H9 (cell line): ENCODE measurements around the gene USP7. TPM values are rescaled to one million over a fixed set of nuclear protein-coding genes. Genes with fewer than 3 reads are reported as not detected.

Experiments used
- DNase-seq: peaks from one replicate; pipeline ENCODE4 v3.0.0-alpha.2; 2017
- H2AFZ ChIP-seq: one replicate; pipeline ENCODE4 v1.6.1; 2013; ENCODE audit warnings: mild to moderate bottlenecking, low read length, control low read depth, moderate library complexity
- H2AK5ac ChIP-seq: 2 replicates; pipeline ENCODE4 v1.6.1; 2013; ENCODE audit warnings: low read length, control low read depth, mixed read lengths; ENCODE audit not compliant: insufficient read length
- H2BK120ac ChIP-seq: one replicate; pipeline ENCODE4 v1.6.1; 2013; ENCODE audit warnings: low read depth, mild to moderate bottlenecking, low read length, control low read depth, inconsistent platforms; ENCODE audit not compliant: poor library complexity, severe bottlenecking
- H2BK12ac ChIP-seq: 2 replicates; pipeline ENCODE4 v1.6.1; 2013; ENCODE audit warnings: low read length, control low read depth, mixed read lengths, low read depth; ENCODE audit not compliant: insufficient read length
- H2BK15ac ChIP-seq: 2 replicates; pipeline ENCODE4 v1.6.1; 2013; ENCODE audit warnings: low read depth, low read length, control low read depth
- H2BK20ac ChIP-seq: one replicate; pipeline ENCODE4 v1.6.1; 2013; ENCODE audit warnings: low read depth, mild to moderate bottlenecking, low read length, control low read depth, inconsistent platforms; ENCODE audit not compliant: poor library complexity, severe bottlenecking
- H2BK5ac ChIP-seq: 2 replicates; pipeline ENCODE4 v1.6.1; 2013; ENCODE audit warnings: low read length, control low read depth, mixed read lengths; ENCODE audit not compliant: insufficient read length
- H3K14ac ChIP-seq: 2 replicates; pipeline ENCODE4 v1.6.1; 2013; ENCODE audit warnings: low read length, control low read depth; ENCODE audit not compliant: insufficient read depth
- H3K18ac ChIP-seq: 2 replicates; pipeline ENCODE4 v1.6.1; 2013; ENCODE audit warnings: low read depth, mild to moderate bottlenecking, mixed read lengths, low read length, control low read depth; ENCODE audit not compliant: insufficient read length
- H3K23ac ChIP-seq: 2 replicates; pipeline ENCODE4 v1.6.1; 2013; ENCODE audit warnings: low read length, control low read depth, mixed read lengths, low read depth; ENCODE audit not compliant: insufficient read length
- H3K23me2 ChIP-seq: 2 replicates; pipeline ENCODE4 v1.6.1; 2013; ENCODE audit warnings: low read depth, mild to moderate bottlenecking, mixed read lengths, low read length, control low read depth; ENCODE audit not compliant: insufficient read length, poor library complexity, severe bottlenecking
- H3K27ac ChIP-seq: 2 replicates; pipeline ENCODE4 v1.5.1; 2013; ENCODE audit warnings: low read length, control low read depth, mixed read lengths, low read depth; ENCODE audit not compliant: insufficient read length
- H3K27me3 ChIP-seq: 2 replicates; pipeline ENCODE4 v1.6.1; 2013; ENCODE audit warnings: low read length, control low read depth, inconsistent platforms; ENCODE audit not compliant: insufficient read depth
- H3K4ac ChIP-seq: 2 replicates; pipeline ENCODE4 v1.6.1; 2013; ENCODE audit warnings: low read depth, mild to moderate bottlenecking, control low read depth, inconsistent platforms, low read length, moderate library complexity
- H3K4me1 ChIP-seq: 2 replicates; pipeline ENCODE4 v1.6.1; 2013; ENCODE audit warnings: low read length, control low read depth, inconsistent platforms; ENCODE audit not compliant: insufficient read depth
- H3K4me2 ChIP-seq: 2 replicates; pipeline ENCODE4 v1.6.1; 2013; ENCODE audit warnings: low read length, control low read depth, mixed read lengths; ENCODE audit not compliant: insufficient read length, insufficient read depth
- H3K56ac ChIP-seq: 2 replicates; pipeline ENCODE4 v1.6.1; 2013; ENCODE audit warnings: low read depth, mild to moderate bottlenecking, mixed read lengths, low read length, control low read depth; ENCODE audit not compliant: insufficient read length
- H3K79me1 ChIP-seq: 2 replicates; pipeline ENCODE4 v1.6.1; 2013; ENCODE audit warnings: low read depth, mild to moderate bottlenecking, moderate library complexity, low read length, control low read depth, inconsistent platforms; ENCODE audit not compliant: insufficient read depth, poor library complexity, severe bottlenecking
- H3K79me2 ChIP-seq: 2 replicates; pipeline ENCODE4 v1.6.1; 2013; ENCODE audit warnings: low read length, control low read depth, inconsistent platforms; ENCODE audit not compliant: insufficient read depth
- H3K9ac ChIP-seq: 2 replicates; pipeline ENCODE4 v1.6.1; 2013; ENCODE audit warnings: low read length, control low read depth, mixed read lengths; ENCODE audit not compliant: insufficient read length; ENCODE audit errors: extremely low read depth
- H3K9me3 ChIP-seq: one replicate; pipeline ENCODE4 v1.6.1; 2013; ENCODE audit warnings: low read depth, low read length, inconsistent platforms; ENCODE audit not compliant: control insufficient read depth
- H3T11ph ChIP-seq: one replicate; pipeline ENCODE4 v1.6.1; 2013; ENCODE audit warnings: mild to moderate bottlenecking, low read length, control low read depth, inconsistent platforms
- H4K20me1 ChIP-seq: one replicate; pipeline ENCODE4 v1.6.1; 2013; ENCODE audit not compliant: control insufficient read depth, insufficient read length, insufficient read depth
- H4K5ac ChIP-seq: 2 replicates; pipeline ENCODE4 v1.6.1; 2013; ENCODE audit warnings: low read depth, mild to moderate bottlenecking, mixed read lengths, low read length, control low read depth; ENCODE audit not compliant: insufficient read length
- H4K8ac ChIP-seq: replicated peaks from 2 replicates; pipeline ENCODE4 v1.6.1; 2013; ENCODE audit warnings: low read length, control low read depth, mixed read lengths, low read depth; ENCODE audit not compliant: insufficient read length
- H4K91ac ChIP-seq: 2 replicates; pipeline ENCODE4 v1.6.1; 2013; ENCODE audit warnings: low read depth, mild to moderate bottlenecking, moderate library complexity, mixed read lengths, low read length, control low read depth; ENCODE audit not compliant: insufficient read length
- H3K27ac Mint-ChIP-seq, 3 experiments: 2 replicates in 2 of 3; 3 replicates in 1 of 3; pipeline ENCODE4 v1.8.0; 2020 to 2021; ENCODE audit warnings: mixed read lengths in 3 of 3, mild to moderate bottlenecking in 1 of 3, moderate library complexity in 1 of 3
- H3K27me3 Mint-ChIP-seq: 2 replicates; pipeline ENCODE4 v1.8.0; 2021; ENCODE audit warnings: low read depth, mild to moderate bottlenecking, moderate library complexity, mixed read lengths
- H3K36me3 Mint-ChIP-seq, 3 experiments: 2 replicates in 2 of 3; 3 replicates in 1 of 3; pipeline ENCODE4 v1.8.0; 2020 to 2021; ENCODE audit warnings: low read depth in 3 of 3, mixed read lengths in 3 of 3; ENCODE audit not compliant: insufficient read depth in 1 of 3
- H3K4me1 Mint-ChIP-seq, 2 experiments: 2 replicates each; pipeline ENCODE4 v1.8.0; 2020; ENCODE audit warnings: mixed read lengths in 2 of 2
- H3K4me3 Mint-ChIP-seq, 2 experiments: 2 replicates in 1 of 2; 3 replicates in 1 of 2; pipeline ENCODE4 v1.8.0; 2020 to 2021; ENCODE audit warnings: mild to moderate bottlenecking in 2 of 2, mixed read lengths in 2 of 2, moderate library complexity in 1 of 2
- H3K9me3 Mint-ChIP-seq, 2 experiments: 2 replicates in 1 of 2; 3 replicates in 1 of 2; pipeline ENCODE4 v1.8.0; 2020; ENCODE audit warnings: mild to moderate bottlenecking in 2 of 2, mixed read lengths in 2 of 2, moderate library complexity in 1 of 2
- WGBS: extraction: QIAGEN DNeasy Blood & Tissue Kit; methylation state at CpG from one replicate; pipeline ENCODE4 v1.1.7; 2013; ENCODE audit warnings: missing lambda C conversion rate, low lambda C conversion rate, mixed read lengths; ENCODE audit not compliant: insufficient read length; ENCODE audit errors: extremely low coverage; 5-methylcytosine and 5-hydroxymethylcytosine counted together
- total RNA-seq: library from RNA; stranded (reverse); gene quantifications from 2 replicates; pipeline ENCODE4 v1.2.1, GENCODE V29; 2021
- TF ChIP-seq, protein P1 (sequence below): fragments of 200-600 bp; sonication (generic); conservative IDR thresholded peaks from 3 replicates; pipeline ENCODE4 v1.8.0; 2021; ENCODE audit warnings: antibody characterized with exemption, mild to moderate bottlenecking

Gene USP7
- total RNA-seq, 1 experiment from 2014 or later: 192 TPM

DNA sequence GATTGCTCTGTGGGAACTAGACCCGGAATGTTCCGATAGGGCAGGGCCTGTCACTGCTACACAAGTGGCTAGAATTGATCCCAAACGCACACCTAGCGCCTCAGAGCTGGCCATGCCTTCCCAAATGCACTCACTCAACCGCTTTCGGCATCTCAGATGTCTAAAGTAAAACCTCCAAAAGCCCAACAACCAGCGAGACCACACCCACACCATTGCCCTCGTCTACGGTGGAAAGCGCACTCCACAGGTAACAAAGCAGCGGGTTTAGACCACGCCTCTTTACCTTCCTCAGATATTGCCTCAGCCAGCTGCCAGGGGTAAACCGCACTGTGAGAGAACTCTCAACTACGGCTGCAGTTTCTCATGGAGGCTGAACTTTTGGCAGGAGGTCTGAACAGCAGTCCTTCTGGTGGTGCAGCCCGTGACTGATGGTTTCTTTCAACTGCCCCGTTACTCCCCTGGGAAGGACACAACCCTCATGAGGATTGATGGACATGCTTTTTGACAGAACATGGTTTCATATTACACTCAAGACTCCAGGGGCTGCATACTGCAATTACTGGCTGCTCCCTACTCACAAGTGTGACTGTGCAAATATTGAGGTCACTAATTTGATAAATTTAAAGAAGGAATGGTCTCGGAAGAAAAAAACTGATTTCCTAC is 34.5 kb downstream of the USP7 start:
- Mint-ChIP-seq H3K27me3 (no peaks in the 10 kb centered on the region), H3K9me3 (no peaks in the 10 kb centered on the region), H3K4me1 (peaks cover 19 to 24% of the 10 kb centered on the region in 2 experiments), H3K36me3 (peaks cover 28 to 51% (median 34%) of the 10 kb centered on the region in 3 experiments; a peak in 6 of 7 replicates), H3K4me3 (no peak overlapping the region), H3K27ac (peak overlapping the region in 2 of 3 experiments; percentile 69 to 72; a peak in 5 of 7 replicates)
- H3K27me3 ChIP-seq: no peaks in the 10 kb centered on the region
- H2BK12ac ChIP-seq: no peak overlapping the region
- H3K79me2 ChIP-seq: peaks cover 43% of the 10 kb centered on the region; the same call in 1 of the 2 replicates
- H3K79me1 ChIP-seq: peaks cover 7% of the 10 kb centered on the region
- no peak overlapping the region for H3K4ac ChIP-seq
- no peak overlapping the region for H3K23ac ChIP-seq
- WGBS: no CpG with 5 or more reads among the region's 17 CpGs
- no peak overlapping the region for H3K56ac ChIP-seq
- no peak overlapping the region for H2BK5ac ChIP-seq
- no peak overlapping the region for H3K14ac ChIP-seq
- H4K20me1 ChIP-seq: no peaks in the 10 kb centered on the region
- H2BK20ac ChIP-seq: no peak overlapping the region
- no peak overlapping the region for H4K5ac ChIP-seq
- no peak overlapping the region for H3K27ac ChIP-seq
- TF ChIP-seq, protein P1, sequence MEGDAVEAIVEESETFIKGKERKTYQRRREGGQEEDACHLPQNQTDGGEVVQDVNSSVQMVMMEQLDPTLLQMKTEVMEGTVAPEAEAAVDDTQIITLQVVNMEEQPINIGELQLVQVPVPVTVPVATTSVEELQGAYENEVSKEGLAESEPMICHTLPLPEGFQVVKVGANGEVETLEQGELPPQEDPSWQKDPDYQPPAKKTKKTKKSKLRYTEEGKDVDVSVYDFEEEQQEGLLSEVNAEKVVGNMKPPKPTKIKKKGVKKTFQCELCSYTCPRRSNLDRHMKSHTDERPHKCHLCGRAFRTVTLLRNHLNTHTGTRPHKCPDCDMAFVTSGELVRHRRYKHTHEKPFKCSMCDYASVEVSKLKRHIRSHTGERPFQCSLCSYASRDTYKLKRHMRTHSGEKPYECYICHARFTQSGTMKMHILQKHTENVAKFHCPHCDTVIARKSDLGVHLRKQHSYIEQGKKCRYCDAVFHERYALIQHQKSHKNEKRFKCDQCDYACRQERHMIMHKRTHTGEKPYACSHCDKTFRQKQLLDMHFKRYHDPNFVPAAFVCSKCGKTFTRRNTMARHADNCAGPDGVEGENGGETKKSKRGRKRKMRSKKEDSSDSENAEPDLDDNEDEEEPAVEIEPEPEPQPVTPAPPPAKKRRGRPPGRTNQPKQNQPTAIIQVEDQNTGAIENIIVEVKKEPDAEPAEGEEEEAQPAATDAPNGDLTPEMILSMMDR: no peak
- H3K4me2 ChIP-seq: no peak overlapping the region
- no peak overlapping the region for H2AFZ ChIP-seq
- no peaks in the 10 kb centered on the region for H3K23me2 ChIP-seq
- H4K8ac ChIP-seq: no peak overlapping the region
- no peak overlapping the region for H3T11ph ChIP-seq
- H4K91ac ChIP-seq: no peak overlapping the region
- no peak for DNase-seq
- no peak overlapping the region for H2BK120ac ChIP-seq
- H3K4me1 ChIP-seq: no peaks in the 10 kb centered on the region
- H3K9ac ChIP-seq: no peak overlapping the region
- H3K18ac ChIP-seq: no peak overlapping the region
- no peaks in the 10 kb centered on the region for H3K9me3 ChIP-seq
- no peak overlapping the region for H2AK5ac ChIP-seq
- H2BK15ac ChIP-seq: no peak overlapping the region
